Activated CD4-positive, alpha-beta T cell treated with anti-CD3 and anti-CD28 coated beads, Interleukin-2, Interleukin-6, amounts not matched to agents 100 ng/mL and 50 ng/mL, durations not matched to agents 16 hours and 8 hours (primary cell): ENCODE results near the gene SCN2B.

Source experiments
- DNase-seq: peaks from one replicate; pipeline ENCODE4 v3.0.0-alpha.2; 2020

SCN2B gene

GRCh38 chr11:118128721-118129470 lies 47.5 kb downstream of the SCN2B start:
- DNase-seq = no peak

GRCh38 chr11:118128310-118128709 lies 48.1 kb downstream of the SCN2B start:
- no peak for DNase-seq

GRCh38 chr11:118126082-118126838 lies 50.2 kb downstream of the SCN2B start:
- no peak for DNase-seq

GRCh38 chr11:118124929-118125535 lies 51.4 kb downstream of the SCN2B start:
- DNase-seq = no peak

- DNase-seq = no peak
Measured at GRCh38 chr11:118120793-118121192, 55.6 kb downstream of the SCN2B start.

- no peak for DNase-seq
Measured at GRCh38 chr11:118117790-118118601, 58.4 kb downstream of the SCN2B start.

- no peak for DNase-seq
Measured at GRCh38 chr11:118115048-118115447, 61.4 kb downstream of the SCN2B start.

GRCh38 chr11:118114266-118114665 lies 62.2 kb downstream of the SCN2B start:
- DNase-seq = no peak

- DNase-seq = no peak
Measured at GRCh38 chr11:118112711-118113430, 63.6 kb downstream of the SCN2B start.
